Activated CD8-positive, alpha-beta memory T cell treated with anti-CD3 and anti-CD28 coated beads for 1 hour (primary cell): Measurements from ENCODE around the gene LTBP1.

Experiments
- DNase-seq, 2 donors: peaks; one replicate each; pipeline ENCODE4 v3.0.0-alpha.2; 2020; ENCODE audit warnings: low read depth in 1 of 2; ENCODE audit errors: extremely low read depth in 1 of 2

The LTBP1 gene

GRCh38 chr2:33106115-33106514, 159.4 kb downstream of the LTBP1 start:
- DNase-seq, result no peak

GRCh38 chr2:33107690-33108482, 161.1 kb downstream of the LTBP1 start:
- DNase-seq, result no peak

- DNase-seq, result no peak
Measured at GRCh38 chr2:33108483-33109443, 162.0 kb downstream of the LTBP1 start.

GRCh38 chr2:33110461-33110860, 163.7 kb downstream of the LTBP1 start:
- no peak for DNase-seq

- DNase-seq, result no peak
Measured at GRCh38 chr2:33111002-33111446, 164.3 kb downstream of the LTBP1 start.

GRCh38 chr2:33115196-33115595, 168.4 kb downstream of the LTBP1 start:
- no peak for DNase-seq

- DNase-seq, result no peak
Measured at GRCh38 chr2:33115728-33116127, 169.0 kb downstream of the LTBP1 start.

GRCh38 chr2:33116799-33117198, 170.0 kb downstream of the LTBP1 start:
- DNase-seq, result no peak

GRCh38 chr2:33118651-33119050, 171.9 kb downstream of the LTBP1 start:
- no peak for DNase-seq

- DNase-seq, result no peak
Measured at GRCh38 chr2:33121416-33121815, 174.7 kb downstream of the LTBP1 start.

GRCh38 chr2:33121925-33122324, 175.2 kb downstream of the LTBP1 start:
- DNase-seq, result no peak

- no peak for DNase-seq
Measured at GRCh38 chr2:33122726-33123125, 176.0 kb downstream of the LTBP1 start.

GRCh38 chr2:33123216-33123615, 176.5 kb downstream of the LTBP1 start:
- no peak for DNase-seq

- no peak for DNase-seq
Measured at GRCh38 chr2:33126552-33126951, 179.8 kb downstream of the LTBP1 start.

- no peak for DNase-seq
Measured at GRCh38 chr2:33126958-33127357, 180.2 kb downstream of the LTBP1 start.

GRCh38 chr2:33129263-33130053, 182.7 kb downstream of the LTBP1 start:
- no peak for DNase-seq

GRCh38 chr2:33130054-33130447, 183.3 kb downstream of the LTBP1 start:
- no peak for DNase-seq

- DNase-seq, result no peak
Measured at GRCh38 chr2:33130544-33130943, 183.8 kb downstream of the LTBP1 start.

- DNase-seq, result no peak
Measured at GRCh38 chr2:33131111-33131510, 184.4 kb downstream of the LTBP1 start.

- DNase-seq, result no peak
Measured at GRCh38 chr2:33131749-33132148, 185.0 kb downstream of the LTBP1 start.

- no peak for DNase-seq
Measured at GRCh38 chr2:33133454-33133952, 186.8 kb downstream of the LTBP1 start.
